ENCODE measurements around the gene GPRC5A.
A peak's percentile ranks its signal among the peaks of the same experiment; 100 is the strongest.

GPRC5A gene

DNA sequence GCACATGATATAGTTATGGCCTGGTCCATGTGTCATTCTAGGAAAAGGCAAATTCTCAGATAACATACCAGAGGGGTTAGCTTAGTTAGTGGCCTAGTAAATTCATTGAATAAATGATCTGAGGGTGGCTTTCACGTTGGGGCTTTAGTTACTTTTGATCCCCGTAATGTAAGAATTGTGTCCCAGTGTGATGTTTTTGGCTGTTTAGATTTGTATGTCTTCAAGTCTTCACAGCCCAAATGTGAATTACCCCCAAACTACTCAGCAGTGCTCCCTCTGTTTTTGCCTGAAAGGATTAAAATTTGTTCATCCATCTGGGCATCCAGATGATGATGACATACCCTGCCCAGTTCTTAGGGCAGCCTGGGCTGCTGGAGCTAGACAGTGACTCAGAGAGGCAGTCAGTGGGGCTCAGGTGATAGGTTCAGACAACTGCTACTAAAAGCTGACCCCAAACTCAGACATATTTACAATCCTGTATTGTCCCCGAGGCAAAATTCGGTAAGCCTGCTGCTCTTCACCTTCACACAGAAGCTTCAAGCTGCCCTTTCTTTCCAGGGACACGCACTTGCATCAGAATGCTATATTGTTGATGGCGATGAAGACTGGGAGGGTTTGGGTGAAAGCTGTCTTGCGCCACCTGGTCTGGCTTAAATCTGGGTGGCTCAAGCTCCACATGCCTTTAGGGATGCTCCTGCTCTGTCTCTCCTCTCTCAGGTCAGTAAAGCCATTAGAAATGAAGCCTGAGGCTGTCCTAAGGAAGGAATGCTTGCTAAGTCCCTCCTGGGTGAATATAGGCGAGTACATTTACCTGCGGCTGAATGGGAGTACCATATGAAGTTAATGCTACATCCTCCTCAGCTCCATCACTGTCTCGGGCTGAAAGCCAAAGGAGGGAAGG lies 50.3 kb downstream of the GPRC5A start:
- no peak for DNase-seq (ENCODE audit: low read depth)

DNA sequence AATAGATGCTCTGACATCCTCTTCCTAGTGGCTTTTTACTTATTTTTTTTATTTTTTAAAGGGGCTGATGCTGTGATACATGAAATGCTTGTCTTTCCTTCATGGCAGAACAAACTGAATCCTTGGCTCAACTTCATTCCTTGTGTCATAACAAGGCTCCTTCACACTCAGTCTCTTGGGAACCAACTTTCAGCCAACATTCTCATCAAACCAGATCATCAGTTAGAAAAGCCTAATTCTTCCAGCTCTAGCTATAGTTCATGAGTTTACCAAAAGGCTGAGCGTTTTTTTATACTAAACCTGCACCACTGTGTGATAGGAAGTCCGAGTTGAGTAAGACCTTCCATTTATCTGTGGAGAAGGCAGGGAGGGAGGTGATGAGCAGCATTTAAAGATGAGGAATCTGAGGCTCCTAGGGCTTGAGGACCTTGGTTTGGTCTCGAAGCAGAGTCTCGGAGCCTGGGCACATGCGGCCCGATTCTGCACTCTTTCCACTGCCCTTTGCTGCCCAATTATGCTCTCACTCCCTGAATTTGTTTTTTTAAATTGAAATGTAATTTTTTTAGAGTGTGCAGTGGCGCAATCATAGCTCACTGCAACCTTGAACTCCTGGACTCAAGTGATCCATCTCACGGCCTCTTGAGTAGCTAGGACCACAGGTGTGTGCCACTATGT lies 52.4 kb downstream of the GPRC5A start:
- no peak for DNase-seq (ENCODE audit: low read depth)

DNA sequence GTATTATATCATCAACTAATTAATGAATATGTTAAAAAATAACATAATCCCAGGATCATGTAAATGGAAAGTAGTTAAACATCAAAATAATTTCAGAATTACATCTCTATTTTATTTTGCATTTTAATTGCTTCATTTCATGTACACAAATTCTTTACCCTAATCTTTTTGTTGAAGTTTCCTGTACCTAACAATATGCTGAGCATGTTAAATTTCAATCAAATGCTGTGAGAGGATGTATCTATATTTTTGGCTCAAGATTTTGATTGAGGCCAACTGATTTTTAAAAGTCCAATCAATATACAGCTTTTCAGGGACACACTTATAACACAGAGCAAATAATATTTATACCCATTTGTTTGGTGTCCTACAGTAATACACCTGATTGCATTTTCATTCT lies 54.2 kb downstream of the GPRC5A start:
- no peak for DNase-seq (ENCODE audit: low read depth)

DNA sequence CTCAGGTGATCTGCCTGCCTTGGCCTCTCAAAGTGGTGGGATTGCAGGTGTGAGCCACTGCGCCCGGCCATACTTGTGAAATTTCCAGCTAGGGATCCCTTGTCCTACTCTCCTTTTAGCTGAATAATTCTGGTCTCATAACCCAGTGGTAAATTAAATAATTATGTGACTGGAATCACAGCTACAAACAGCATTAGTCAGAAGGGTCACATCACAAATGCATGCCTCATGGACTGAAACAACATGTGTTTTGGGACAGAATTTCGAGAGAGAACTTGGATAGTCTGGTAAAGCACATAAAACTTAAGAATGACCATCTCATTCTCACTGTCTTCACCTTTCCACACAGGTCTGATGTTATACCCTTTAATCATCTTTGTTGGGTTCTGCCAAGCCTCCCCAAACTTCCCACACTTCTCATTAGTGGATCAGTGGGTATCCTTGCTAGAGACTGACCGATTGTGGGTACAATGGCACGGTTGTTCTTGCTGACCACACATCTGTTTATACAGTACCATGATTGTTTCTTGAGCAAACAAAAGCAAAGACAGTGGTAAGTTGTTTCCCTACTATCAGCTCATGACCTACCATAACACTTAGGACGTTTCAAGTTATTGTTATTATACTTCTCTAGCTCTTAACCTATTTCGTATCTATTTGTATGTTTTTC lies 55.5 kb downstream of the GPRC5A start:
- DNase-seq (ENCODE audit: low read depth), result no peak

DNA sequence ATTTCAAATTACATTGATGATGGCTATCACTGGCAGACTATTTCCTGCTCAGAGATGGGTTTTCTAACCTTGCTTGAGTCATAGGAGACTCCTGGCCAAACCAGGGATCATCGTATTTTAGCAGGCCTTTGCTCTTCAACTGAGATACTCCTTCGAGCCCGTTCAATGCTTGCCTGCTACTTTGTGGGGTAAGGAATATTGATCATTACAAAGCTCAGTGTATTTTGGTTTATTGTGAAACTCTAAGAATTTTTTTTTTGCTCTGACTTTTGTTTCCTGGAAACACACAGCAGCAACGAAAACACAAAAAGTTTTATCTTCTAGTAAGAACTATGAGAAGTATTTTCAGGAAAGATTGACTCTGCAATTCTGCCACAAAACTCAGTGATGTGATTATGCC lies 56.5 kb downstream of the GPRC5A start:
- no peak for DNase-seq (ENCODE audit: low read depth)

DNA sequence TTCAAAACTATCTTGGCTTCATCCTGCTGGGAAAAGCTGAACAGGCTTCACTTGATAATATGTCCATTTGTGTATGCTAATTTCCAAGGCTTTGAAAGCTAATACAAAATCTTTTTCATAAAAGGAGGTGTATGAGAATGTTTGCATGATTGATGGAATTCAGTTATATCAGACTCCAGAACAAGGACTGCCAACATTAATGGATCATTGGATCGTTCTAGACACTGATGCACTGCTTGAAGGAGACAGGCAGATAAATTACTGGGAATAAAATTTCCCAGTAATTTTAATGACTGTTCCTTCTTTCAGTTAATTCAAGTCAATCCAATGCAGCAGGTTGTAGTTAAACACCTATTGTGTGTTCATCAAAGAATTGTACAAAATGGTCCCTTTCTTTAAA lies 60.1 kb downstream of the GPRC5A start:
- DNase-seq (ENCODE audit: low read depth), result no peak

DNA sequence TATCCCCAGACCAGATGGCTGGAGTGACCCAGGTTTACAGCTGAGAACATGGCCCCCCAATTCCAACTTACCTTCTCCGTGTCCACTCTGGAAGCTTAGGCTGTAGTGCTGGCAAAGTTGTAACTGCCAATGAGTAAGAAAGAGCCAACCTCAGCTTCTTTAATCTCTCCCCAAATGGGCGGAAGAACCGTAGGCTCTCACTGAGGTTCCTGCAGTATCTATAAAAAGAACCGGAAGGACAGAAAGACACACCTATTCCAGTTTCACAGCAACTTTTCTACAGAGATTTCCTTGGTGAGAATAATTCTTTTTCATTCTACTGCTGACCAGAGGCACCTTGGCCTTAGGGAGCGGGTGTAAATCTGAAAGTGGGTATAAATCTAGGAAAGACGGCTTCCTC lies 60.7 kb downstream of the GPRC5A start, which contains the start of gene GPRC5D:
TSS of gene GPRC5D (minus strand) at position 135 of the 400 bp plus-strand sequence. CDS start 1,786 bp downstream, outside the sequence.
- no peak for DNase-seq (ENCODE audit: low read depth)

DNA sequence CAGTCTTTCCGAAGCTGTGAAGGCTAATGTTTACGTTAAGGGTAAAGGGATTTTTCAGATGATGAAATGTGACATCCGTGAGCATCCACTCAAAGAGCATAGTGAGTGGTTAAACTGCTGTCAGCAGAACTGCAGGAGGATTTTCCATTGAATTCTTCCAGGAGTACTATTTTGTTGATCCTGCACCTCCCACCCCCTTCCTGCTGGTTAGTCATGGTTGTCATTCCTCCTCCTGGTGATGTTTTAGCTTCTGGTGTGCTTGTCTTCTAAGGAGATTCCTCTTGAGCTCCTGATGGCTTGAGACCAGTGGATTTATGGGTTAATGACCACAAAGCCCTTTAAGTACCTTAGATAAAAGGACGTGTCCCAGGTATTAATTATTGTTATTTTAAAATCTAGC lies 63.0 kb downstream of the GPRC5A start:
- DNase-seq (ENCODE audit: low read depth), result no peak

DNA sequence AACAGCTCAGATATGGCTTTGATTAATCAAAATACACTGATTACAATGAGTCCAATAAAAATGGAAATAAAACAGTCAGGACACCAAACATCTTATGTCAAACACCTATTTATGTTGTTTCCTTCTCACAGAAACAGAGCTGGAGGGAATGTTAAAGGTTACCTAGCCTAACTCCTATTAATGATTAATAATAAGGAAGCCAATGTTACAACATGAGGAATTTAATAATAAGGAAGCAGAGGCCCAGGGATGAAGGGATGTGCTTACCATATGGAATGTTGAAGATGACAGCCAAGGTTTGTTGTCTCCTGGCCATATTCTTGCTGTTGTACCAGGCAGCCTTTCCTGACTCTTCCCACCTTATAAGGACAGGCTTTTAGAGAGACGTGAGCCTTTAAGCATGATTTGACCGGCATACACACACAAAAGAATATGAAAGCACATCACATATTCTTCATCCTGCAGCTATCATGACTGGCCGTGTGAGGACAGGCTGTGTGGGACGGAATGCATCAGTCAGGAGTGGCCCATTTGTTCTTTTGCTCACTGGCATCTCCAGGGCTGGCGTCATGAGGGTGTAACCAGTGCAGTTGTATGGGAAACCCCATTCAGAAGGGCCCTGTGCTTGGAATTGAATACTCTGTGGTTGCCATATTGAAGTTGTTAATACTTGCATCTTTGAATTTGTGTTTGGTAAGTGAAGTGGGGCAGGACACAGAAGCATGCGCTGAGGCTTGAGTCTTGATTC lies 63.7 kb downstream of the GPRC5A start:
- no peak for DNase-seq (ENCODE audit: low read depth)

DNA sequence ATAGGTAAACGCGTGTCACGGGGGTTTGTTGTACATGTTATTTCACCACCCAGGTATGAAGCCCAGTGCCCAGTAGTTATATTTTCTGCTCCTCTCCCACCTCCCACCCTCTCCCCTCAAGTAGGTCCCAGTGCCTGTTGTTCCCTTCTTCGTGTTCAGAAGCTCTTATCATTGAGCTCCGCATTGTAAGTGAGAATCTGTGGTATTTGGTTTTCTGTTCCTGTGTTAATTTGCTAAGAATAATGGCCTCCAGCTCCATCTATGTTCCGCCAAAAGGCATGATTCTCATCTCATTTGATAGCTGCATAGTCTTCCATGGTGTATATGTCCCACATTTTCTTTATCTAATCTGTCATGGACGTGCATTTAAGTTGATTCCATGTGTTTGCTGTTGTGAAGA lies 67.5 kb downstream of the GPRC5A start:
- peak; percentile 54 for DNase-seq (ENCODE audit: low read depth)

DNA sequence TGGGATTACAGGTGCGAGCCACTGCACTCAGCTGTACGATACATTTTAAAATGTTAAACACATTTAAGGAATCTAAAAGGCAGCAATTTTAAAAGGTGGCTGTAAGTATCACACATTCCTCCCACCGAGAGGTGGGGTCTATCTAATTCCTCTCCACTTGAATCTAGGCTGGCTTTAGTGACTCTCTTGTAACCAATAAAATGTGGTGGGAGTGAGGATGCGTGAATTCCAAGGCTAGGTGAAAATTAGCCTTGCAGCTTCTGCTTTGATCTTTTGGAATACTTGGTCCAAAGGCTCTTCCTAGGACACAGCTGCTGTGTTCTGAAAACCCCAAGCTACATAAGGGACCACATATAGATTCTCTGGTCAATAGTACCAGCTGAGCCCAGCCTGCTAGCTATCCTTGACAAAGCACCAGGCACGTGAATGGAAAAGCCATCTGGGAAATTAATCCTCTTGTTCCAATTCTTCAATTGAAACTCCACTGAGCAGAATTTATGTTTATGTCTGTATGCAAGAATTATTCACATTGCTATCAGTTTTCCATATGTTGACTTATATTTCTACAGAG lies 69.4 kb downstream of the GPRC5A start:
- no peak for DNase-seq (ENCODE audit: low read depth)

DNA sequence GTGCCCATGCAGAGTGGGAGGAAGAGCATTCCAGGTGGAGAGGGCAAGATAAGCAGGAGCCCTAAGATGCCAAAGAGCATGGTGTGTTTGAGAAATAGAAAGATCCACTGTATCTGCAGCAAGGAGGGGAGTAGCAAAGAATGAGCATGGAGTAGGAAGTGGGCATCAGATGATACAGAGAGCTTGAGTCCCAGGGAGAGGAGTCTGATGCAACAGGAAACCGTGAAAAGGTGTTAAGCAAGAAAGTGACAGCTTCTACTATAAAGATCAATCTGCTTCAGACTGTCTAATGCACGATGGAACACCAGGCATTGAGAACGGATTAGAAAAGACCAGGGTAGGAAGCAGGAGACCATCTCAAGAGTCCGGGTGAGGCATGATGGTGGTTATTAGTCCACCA lies 72.9 kb downstream of the GPRC5A start:
- peak; percentile 34 for DNase-seq (ENCODE audit: low read depth)

DNA sequence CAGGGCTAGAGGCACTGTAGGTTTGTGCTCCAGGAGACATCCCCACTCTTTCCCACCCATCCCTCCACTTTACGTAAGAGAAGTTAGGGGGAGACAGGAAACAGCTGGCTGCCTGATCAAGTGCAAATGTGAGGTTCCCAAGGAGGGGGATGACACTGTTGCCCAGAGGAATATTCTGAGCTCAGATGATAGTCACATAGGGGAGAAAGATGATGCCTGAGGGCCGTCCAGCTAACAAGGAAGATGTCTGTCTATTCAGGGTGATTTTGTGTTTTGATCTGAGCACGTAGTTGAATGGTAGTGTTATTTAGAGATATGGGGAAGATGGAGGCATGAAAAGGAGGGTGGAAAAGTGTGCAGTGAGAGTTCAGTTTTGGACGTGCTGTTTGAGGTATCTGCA lies 74.5 kb downstream of the GPRC5A start:
- DNase-seq (ENCODE audit: low read depth), result no peak
